Cardiac muscle cell (in vitro differentiated cells and primary cell): Measurements from ENCODE around the gene SOS2. TPM values are rescaled to one million over a fixed set of nuclear protein-coding genes. Genes with fewer than 3 reads are reported as not detected.

Experiments used
- DNase-seq, 2 donors: peaks; one replicate each; pipeline versions ENCODE4 v3.0.0 to v3.0.0-alpha.2; 2010 to 2017; ENCODE audit warnings: low read depth in 1 of 2, low spot score in 1 of 2
- H3K27ac ChIP-seq: fragments of 200-600 bp; sonication (generic); 2 replicates; pipeline ENCODE4 v1.5.1; 2016
- H3K27me3 ChIP-seq: fragments of 200-600 bp; sonication (generic); 2 replicates; pipeline ENCODE4 v1.6.0; 2016; ENCODE audit warnings: control low read depth
- H3K36me3 ChIP-seq: fragments of 200-600 bp; sonication (generic); 2 replicates; pipeline ENCODE4 v1.5.1; 2016; ENCODE audit warnings: control low read depth
- H3K4me1 ChIP-seq: fragments of 200-600 bp; sonication (generic); 2 replicates; pipeline ENCODE4 v1.8.1; 2017; ENCODE audit warnings: low read depth, mild to moderate bottlenecking, mixed run types
- H3K4me3 ChIP-seq: fragments of 200-600 bp; sonication (generic); 2 replicates; pipeline ENCODE4 v1.5.1; 2016; ENCODE audit warnings: mild to moderate bottlenecking
- H3K9me3 ChIP-seq: fragments of 200-600 bp; sonication (generic); 2 replicates; pipeline ENCODE4 v1.5.1; 2017; ENCODE audit warnings: low read depth, mild to moderate bottlenecking, control low read depth
- polyA plus RNA-seq: library from polyadenylated mRNA; unstranded; fragments of >200 nt; fragmentation: Nextera tagmentation; extraction: Ambion mirVana; gene quantifications from 2 replicates; pipeline ENCODE4 v1.2.1, GENCODE V29; 2016
- total RNA-seq: library from RNA; depleted of rRNA; stranded (reverse); fragments of >200 nt; gene quantifications from 2 replicates; pipeline ENCODE4 v1.2.3, GENCODE V29; 2016
- TF ChIP-seq, protein P1 (sequence below): IDR thresholded peaks from 2 replicates; pipeline ENCODE4 v1.5.1; 2012; ENCODE audit warnings: low read depth, mild to moderate bottlenecking, low read length

SOS2 gene
- total and polyA plus RNA-seq, 2 experiments from 2014 or later = 14.3 to 15.4 TPM

DNA sequence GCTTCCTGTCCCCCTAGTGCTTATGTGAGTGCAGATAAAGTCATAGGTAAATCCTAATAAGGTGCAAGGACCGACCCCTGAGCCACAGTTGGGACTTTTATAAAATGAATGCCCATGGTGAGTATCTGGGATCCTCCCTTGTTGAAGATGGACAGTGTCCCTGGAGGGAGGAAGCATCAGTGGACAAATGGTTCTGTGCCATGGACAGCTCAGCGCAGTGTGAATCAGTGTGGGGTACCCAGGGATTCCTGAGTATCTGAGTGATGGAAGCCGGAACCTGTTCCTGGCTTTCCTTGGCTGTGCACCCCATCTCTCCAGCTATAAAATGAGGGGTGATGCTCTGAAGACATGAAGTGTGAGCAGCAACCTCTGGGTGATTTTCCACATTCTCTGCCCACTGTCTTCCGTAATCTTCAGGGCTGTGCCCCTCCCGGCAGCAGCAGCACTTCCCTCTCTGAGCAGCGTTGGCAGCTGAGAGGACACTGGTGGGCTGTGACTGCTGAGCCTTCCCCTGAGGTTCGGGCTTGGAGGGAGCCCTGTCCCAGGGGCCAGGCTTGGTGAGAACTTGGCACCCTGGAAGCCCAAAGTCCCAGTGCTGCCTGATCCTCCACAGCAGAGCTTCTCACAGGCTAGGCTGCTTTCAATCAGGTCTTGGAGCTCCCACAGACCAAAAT is 140.0 kb downstream of the SOS2 start:
- H3K4me3 ChIP-seq = no peak overlapping the region
- no peaks in the 10 kb centered on the region for H3K9me3 ChIP-seq
- H3K4me1 ChIP-seq = peaks cover 5% of the 10 kb centered on the region
- no peak overlapping the region for H3K27ac ChIP-seq
- TF ChIP-seq, protein P1, sequence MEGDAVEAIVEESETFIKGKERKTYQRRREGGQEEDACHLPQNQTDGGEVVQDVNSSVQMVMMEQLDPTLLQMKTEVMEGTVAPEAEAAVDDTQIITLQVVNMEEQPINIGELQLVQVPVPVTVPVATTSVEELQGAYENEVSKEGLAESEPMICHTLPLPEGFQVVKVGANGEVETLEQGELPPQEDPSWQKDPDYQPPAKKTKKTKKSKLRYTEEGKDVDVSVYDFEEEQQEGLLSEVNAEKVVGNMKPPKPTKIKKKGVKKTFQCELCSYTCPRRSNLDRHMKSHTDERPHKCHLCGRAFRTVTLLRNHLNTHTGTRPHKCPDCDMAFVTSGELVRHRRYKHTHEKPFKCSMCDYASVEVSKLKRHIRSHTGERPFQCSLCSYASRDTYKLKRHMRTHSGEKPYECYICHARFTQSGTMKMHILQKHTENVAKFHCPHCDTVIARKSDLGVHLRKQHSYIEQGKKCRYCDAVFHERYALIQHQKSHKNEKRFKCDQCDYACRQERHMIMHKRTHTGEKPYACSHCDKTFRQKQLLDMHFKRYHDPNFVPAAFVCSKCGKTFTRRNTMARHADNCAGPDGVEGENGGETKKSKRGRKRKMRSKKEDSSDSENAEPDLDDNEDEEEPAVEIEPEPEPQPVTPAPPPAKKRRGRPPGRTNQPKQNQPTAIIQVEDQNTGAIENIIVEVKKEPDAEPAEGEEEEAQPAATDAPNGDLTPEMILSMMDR = no peak
- DNase-seq = no peak
- H3K36me3 ChIP-seq = no peaks in the 10 kb centered on the region
- no peaks in the 10 kb centered on the region for H3K27me3 ChIP-seq

DNA sequence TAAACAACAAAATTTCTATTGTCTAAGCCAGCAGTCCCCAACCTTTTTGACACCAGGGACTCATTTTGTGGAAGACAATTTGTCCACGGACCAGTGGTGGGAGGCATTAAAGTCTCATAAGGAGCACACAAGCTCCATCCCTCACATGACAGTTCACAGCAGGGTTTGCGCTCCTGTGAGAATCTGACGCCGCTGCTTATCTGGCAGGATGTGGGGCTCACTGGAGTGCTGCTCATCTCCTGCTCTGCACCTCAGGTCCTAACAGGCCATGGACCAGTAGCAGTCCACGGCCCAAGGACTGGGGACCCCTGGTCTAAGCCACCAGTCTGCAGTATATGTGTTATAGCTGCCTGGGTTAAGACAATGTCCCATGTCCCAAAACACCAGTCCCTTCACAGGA is 142.2 kb downstream of the SOS2 start:
- TF ChIP-seq, protein P1 = no peak
- no peaks in the 10 kb centered on the region for H3K9me3 ChIP-seq
- no peak overlapping the region for H3K4me3 ChIP-seq

DNA sequence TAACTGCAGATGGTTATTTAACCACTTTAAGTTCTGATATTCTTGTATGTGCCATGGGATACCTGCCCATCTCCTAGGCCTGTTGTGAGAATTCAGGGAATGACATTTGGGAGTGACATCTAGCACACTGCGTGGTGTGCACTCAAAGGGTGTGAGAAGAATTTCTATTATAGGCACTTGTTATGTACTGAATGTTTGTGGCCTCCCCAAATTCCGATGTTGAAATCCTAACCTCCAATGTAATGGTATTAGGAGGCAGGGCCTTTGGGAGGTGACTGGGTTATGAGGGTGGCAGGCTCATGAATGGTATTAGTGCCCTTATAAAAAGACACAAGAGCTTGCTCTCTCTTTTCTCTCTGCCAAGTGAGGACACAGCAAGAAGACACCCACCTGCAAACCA is 142.6 kb downstream of the SOS2 start:
- H3K9me3 ChIP-seq = no peaks in the 10 kb centered on the region
- H3K4me3 ChIP-seq = no peak overlapping the region
- peak in 1 of 2 donors; percentile 9 for DNase-seq
- no peaks in the 10 kb centered on the region for H3K27me3 ChIP-seq
- TF ChIP-seq, protein P1 = no peak
- peaks cover 5% of the 10 kb centered on the region for H3K4me1 ChIP-seq
- H3K36me3 ChIP-seq = no peaks in the 10 kb centered on the region
- no peak overlapping the region for H3K27ac ChIP-seq

More for the DNA sequence above, 142.2 kb downstream of the SOS2 start:
- Histone ChIP-seq H3K4me1 (peaks cover 5% of the 10 kb centered on the region), H3K27me3 (no peaks in the 10 kb centered on the region), H3K36me3 (no peaks in the 10 kb centered on the region), H3K27ac (no peak overlapping the region)
- no peak for DNase-seq

DNA sequence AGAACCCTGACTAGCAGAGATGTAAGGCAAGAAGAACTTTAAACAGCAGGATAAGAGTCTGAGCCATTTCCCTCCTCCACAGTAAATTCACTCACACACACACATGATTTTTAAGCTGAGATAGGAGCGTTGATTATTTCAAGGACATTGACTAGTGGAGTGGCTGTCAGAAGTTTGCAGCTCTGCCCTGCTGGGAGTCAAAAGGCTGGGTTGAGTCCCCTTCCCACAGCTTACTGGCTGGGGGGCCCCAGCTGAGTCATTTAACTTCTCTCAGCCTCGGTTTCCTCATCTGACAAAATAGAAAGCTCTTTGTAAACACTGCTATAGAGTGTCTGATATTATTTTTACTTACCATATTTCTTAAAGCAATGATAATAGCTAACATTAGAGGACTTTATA is 143.3 kb downstream of the SOS2 start:
- no peaks in the 10 kb centered on the region for H3K27me3 ChIP-seq
- H3K36me3 ChIP-seq = no peaks in the 10 kb centered on the region
- peaks cover 5% of the 10 kb centered on the region for H3K4me1 ChIP-seq
- no peaks in the 10 kb centered on the region for H3K9me3 ChIP-seq
- H3K4me3 ChIP-seq = no peak overlapping the region
- DNase-seq = no peak
- no peak overlapping the region for H3K27ac ChIP-seq
- TF ChIP-seq, protein P1 = no peak

DNA sequence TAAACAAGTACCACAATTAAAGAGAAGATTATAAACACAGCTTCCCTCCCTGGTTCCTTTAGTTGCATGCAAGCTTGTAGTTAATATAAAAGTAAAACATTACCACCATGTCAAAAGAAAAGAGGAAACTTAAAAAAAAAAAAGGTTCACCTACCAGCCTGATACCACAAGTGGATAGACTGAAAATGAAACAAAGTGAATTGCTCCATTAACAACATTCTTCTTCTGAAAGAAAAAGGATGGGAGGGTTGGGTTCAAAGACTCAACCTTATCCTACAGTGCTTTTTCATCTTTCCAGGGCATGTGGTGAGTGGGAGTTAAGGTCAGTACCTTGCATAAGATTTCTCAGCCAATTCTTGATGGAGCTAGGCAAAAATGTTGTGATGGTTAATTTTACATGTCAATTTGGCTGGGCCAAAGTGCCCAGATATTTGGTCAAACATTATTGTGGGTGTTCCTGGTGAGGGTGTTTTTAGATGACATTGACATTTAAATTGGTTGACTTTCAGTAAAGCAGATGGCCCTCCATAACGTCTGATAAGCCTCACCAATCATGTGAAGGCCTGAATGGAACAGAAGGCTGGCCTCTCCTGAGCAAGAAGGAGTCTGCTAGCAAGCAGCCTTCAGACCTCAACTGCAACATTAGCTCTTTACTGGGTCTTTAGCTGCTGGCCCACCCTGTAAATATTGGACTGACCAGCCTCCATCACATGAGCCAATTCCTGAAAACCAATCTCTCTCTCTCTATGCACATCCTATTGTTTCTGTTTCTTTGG is 143.8 kb downstream of the SOS2 start:
- Histone ChIP-seq H3K36me3 (no peaks in the 10 kb centered on the region), H3K4me3 (no peak overlapping the region), H3K27me3 (no peaks in the 10 kb centered on the region), H3K4me1 (peaks cover 5% of the 10 kb centered on the region), H3K9me3 (no peaks in the 10 kb centered on the region), H3K27ac (no peak overlapping the region)
- DNase-seq = no peak
- TF ChIP-seq, protein P1 = no peak
